Tibial nerve (tissue), 4 donors: ENCODE results near the gene TMEM95. TPM values are rescaled to one million over a fixed set of nuclear protein-coding genes. Genes with fewer than 3 reads are reported as not detected.
A peak's percentile ranks its signal among the peaks of the same experiment; 100 is the strongest.

ENCODE experiments used
- DNase-seq, 2 donors: peaks; one replicate each; pipeline ENCODE4 v3.0.0-alpha.2; 2019; ENCODE audit warnings: low spot score in 2 of 2
- H3K27ac ChIP-seq, 4 donors: fragments of 200-600 bp; sonication (generic) in 3 of 4; one replicate each; pipeline ENCODE4 v1.5.1; 2017 to 2019; ENCODE audit warnings: mild to moderate bottlenecking in 1 of 4
- H3K27me3 ChIP-seq, 2 donors: fragments of 200-600 bp; sonication (generic) in 1 of 2; one replicate each; pipeline versions ENCODE4 v1.5.1 to v1.6.0; 2017 to 2019
- H3K36me3 ChIP-seq, 3 donors: fragments of 200-600 bp; sonication (generic); one replicate each; pipeline ENCODE4 v1.5.1; 2018 to 2019
- H3K4me1 ChIP-seq, 4 donors: fragments of 200-600 bp; sonication (generic) in 3 of 4; one replicate each; pipeline ENCODE4 v1.5.1; 2017 to 2019
- H3K4me3 ChIP-seq, 4 donors: fragments of 200-600 bp; sonication (generic) in 3 of 4; one replicate each; pipeline ENCODE4 v1.5.1; 2017 to 2019; ENCODE audit warnings: mild to moderate bottlenecking in 1 of 4, moderate library complexity in 1 of 4
- H3K9me3 ChIP-seq, 4 donors: fragments of 200-600 bp; sonication (generic) in 3 of 4; one replicate each; pipeline ENCODE4 v1.5.1; 2017 to 2019
- CTCF ChIP-seq, 5 experiments: fragments of 200-600 bp in 3 of 5; fragments of 450-650 bp in 2 of 5; sonication (generic) in 3 of 5; IDR thresholded peaks; one replicate each; pipeline ENCODE4 v1.5.1; 2016 to 2019; ENCODE audit warnings: antibody characterized with exemption in 5 of 5, mild to moderate bottlenecking in 3 of 5, moderate library complexity in 2 of 5
- EP300 ChIP-seq, 2 donors: sonication (generic); formaldehyde crosslinking; IDR thresholded peaks; one replicate each; pipeline ENCODE4 v1.6.1; 2017; ENCODE audit warnings: antibody characterized with exemption in 2 of 2, mild to moderate bottlenecking in 1 of 2
- POLR2A ChIP-seq, 2 donors: fragments of 450-650 bp; IDR thresholded peaks; one replicate each; pipeline ENCODE4 v1.6.1; 2017; ENCODE audit warnings: antibody characterized with exemption in 2 of 2, mild to moderate bottlenecking in 2 of 2, moderate library complexity in 2 of 2
- WGBS, 2 donors: methylation state at CpG; one replicate each; pipeline ENCODE4 v1.1.5; 2018; 5-methylcytosine and 5-hydroxymethylcytosine counted together
- total RNA-seq, 4 donors: library from RNA; depleted of rRNA; stranded (reverse); fragments of >200 nt; gene quantifications; one replicate each; pipeline ENCODE4 v1.1.0, GENCODE V29; 2016

The TMEM95 gene
- total RNA-seq, 4 donors from 2014 or later, result not detected

GRCh38 chr17:7328840-7329373 lies 26.0 kb upstream of the TMEM95 start, which contains the start of gene NEURL4:
TSS of gene NEURL4 (minus strand) at chr17:7329335. CDS start at chr17:7329312, 23 bp downstream.
- Histone ChIP-seq H3K9me3 (no peaks in the 10 kb centered on the region), H3K36me3 (peaks cover 0 to 33% (median 0%) of the 10 kb centered on the region in 3 donors), H3K4me3 (peak within 1 kb of the TSS; percentile 77 to 91 (median 79)), H3K27ac (peak within 1 kb of the TSS; percentile 78 to 97 (median 86)), H3K4me1 (peaks cover 0 to 30% (median 14%) of the 10 kb centered on the region in 4 donors), H3K27me3 (peaks cover 0 to 15% of the 10 kb centered on the region in 2 donors)
- TF ChIP-seq EP300 (IDR thresholded peaks at IDR 0.05) (no peak), CTCF (IDR thresholded peaks at IDR 0.05) (no peak), POLR2A (IDR thresholded peaks at IDR 0.05) (no peak)
- DNase-seq, result no peak
- WGBS, 2 donors, result 1 to 2% methylated on average over 23 to 34 of the region's 50 CpGs

- H3K9me3 ChIP-seq, result no peaks in the 10 kb centered on the region
- TF ChIP-seq EP300 (IDR thresholded peaks at IDR 0.05), result peak; percentile 52 to 98
- peak in 3 of 5 experiments; percentile 4 to 40 (median 24) for TF ChIP-seq CTCF (IDR thresholded peaks at IDR 0.05)
- TF ChIP-seq POLR2A (IDR thresholded peaks at IDR 0.05), result peak; percentile 77 to 85
Measured at GRCh38 chr17:7329374-7329996, 25.5 kb upstream of the TMEM95 start.

DNA sequence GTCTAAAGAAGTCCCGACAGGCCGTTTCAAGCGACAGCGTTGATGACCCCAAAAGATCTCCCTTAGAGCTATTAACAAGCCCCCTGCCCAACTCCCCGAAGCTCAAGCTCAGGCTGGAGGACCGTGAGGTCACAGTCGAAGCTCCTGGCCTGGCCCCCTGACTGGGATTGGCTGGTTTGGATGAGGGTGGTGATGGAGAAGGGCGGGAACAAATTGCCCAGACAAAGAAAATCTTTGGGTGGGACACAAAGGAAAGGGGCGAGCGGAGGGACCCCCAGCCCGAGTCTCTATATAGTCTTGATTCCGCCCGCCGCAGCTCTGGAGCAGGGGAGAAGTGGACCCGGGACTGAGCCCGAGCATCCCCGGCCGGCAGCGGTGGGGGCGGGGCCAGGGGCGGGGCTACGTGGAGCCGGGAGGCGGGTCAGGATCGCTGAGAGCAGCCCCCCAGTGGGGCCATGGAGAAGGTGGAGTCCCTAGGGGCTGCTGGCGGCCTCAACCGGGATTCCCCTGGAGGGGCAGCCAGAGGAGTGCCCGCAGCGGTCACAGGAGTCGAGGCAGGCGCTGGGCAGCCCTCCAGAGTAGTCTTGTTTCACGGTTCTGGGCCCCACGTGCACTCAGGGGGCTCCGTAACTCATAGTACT lies 24.8 kb upstream of the TMEM95 start:
- peak overlapping the region; percentile 78 to 97 (median 86) for H3K27ac ChIP-seq
- H3K4me1 ChIP-seq, result peaks cover 0 to 30% (median 14%) of the 10 kb centered on the region in 4 donors
- DNase-seq, result peak; percentile 54 to 61
- H3K27me3 ChIP-seq, result peaks cover 0 to 27% of the 10 kb centered on the region in 2 donors
- peak overlapping the region; percentile 77 to 91 (median 79) for H3K4me3 ChIP-seq
- no peaks in the 10 kb centered on the region for H3K9me3 ChIP-seq
- TF ChIP-seq EP300 (IDR thresholded peaks at IDR 0.05) (no peak), CTCF (IDR thresholded peaks at IDR 0.05) (no peak), POLR2A (IDR thresholded peaks at IDR 0.05) (no peak)
- peaks cover 0 to 21% (median 0%) of the 10 kb centered on the region in 3 donors for H3K36me3 ChIP-seq
- WGBS, 2 donors, result 0 to 1% methylated on average over 15 to 16 of the region's 34 CpGs

More at GRCh38 chr17:7329374-7329996, 25.5 kb upstream of the TMEM95 start:
- Histone ChIP-seq H3K4me1 (peaks cover 0 to 30% (median 14%) of the 10 kb centered on the region in 4 donors), H3K27me3 (peaks cover 0 to 21% of the 10 kb centered on the region in 2 donors), H3K27ac (peak overlapping the region; percentile 78 to 97 (median 86)), H3K4me3 (peak overlapping the region; percentile 77 to 91 (median 79)), H3K36me3 (peaks cover 0 to 27% (median 0%) of the 10 kb centered on the region in 3 donors)
- peak; percentile 96 to 97 for DNase-seq
- 0% methylated on average over 26 to 37 of the region's 43 CpGs for WGBS, 2 donors

- peak overlapping the region; percentile 78 to 97 (median 86) for H3K27ac ChIP-seq
Measured at GRCh38 chr17:7330638-7331015, 24.3 kb upstream of the TMEM95 start.

More at GRCh38 chr17:7330638-7331015, 24.3 kb upstream of the TMEM95 start:
- WGBS, 2 donors, result 48 to 83% methylated on average over 9 to 13 of the region's 13 CpGs
- TF ChIP-seq CTCF (IDR thresholded peaks at IDR 0.05) (no peak), EP300 (IDR thresholded peaks at IDR 0.05) (no peak), POLR2A (IDR thresholded peaks at IDR 0.05) (no peak)
- no peaks in the 10 kb centered on the region for H3K9me3 ChIP-seq
- H3K4me3 ChIP-seq, result peak overlapping the region; percentile 77 to 91 (median 79)
- no peak for DNase-seq
- peaks cover 0 to 32% of the 10 kb centered on the region in 2 donors for H3K27me3 ChIP-seq
- peaks cover 0 to 16% (median 0%) of the 10 kb centered on the region in 3 donors for H3K36me3 ChIP-seq
- H3K4me1 ChIP-seq, result peaks cover 0 to 30% (median 14%) of the 10 kb centered on the region in 4 donors
